Fibroblast of pulmonary artery (primary cell): Measurements from ENCODE around the gene FYB1.

Experiments
- DNase-seq: peaks from one replicate; pipeline ENCODE4 v3.0.0-alpha.2; 2010; ENCODE audit warnings: low read depth
- H3K4me3 ChIP-seq: replicated peaks from 2 replicates; pipeline ENCODE4 v1.5.1; 2011; ENCODE audit warnings: low read depth, mild to moderate bottlenecking, control low read depth, low read length, moderate library complexity
- TF ChIP-seq, protein P1 (sequence below): IDR thresholded peaks from 2 replicates; pipeline ENCODE4 v1.5.1; 2011; ENCODE audit warnings: mild to moderate bottlenecking, control low read depth, low read length, inconsistent platforms; ENCODE audit errors: missing control alignments

Gene FYB1

DNA sequence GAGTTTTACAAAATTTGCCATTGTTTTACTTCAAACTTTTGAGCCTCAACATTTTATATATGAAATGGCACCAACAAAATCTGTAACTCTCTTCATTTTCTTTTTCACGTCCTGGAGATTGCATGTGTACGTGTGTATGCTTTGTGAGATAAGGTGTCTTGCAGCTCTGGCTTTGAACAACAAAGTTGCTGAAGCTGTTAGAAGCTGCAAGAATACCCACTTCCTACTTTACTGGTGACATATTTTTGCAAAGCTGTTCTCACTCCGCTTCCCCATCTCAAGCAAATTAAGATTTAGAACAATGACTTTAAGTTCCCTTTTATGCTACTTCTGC is 41.8 kb downstream of the FYB1 start:
- no peak overlapping the region for H3K4me3 ChIP-seq
- TF ChIP-seq, protein P1, sequence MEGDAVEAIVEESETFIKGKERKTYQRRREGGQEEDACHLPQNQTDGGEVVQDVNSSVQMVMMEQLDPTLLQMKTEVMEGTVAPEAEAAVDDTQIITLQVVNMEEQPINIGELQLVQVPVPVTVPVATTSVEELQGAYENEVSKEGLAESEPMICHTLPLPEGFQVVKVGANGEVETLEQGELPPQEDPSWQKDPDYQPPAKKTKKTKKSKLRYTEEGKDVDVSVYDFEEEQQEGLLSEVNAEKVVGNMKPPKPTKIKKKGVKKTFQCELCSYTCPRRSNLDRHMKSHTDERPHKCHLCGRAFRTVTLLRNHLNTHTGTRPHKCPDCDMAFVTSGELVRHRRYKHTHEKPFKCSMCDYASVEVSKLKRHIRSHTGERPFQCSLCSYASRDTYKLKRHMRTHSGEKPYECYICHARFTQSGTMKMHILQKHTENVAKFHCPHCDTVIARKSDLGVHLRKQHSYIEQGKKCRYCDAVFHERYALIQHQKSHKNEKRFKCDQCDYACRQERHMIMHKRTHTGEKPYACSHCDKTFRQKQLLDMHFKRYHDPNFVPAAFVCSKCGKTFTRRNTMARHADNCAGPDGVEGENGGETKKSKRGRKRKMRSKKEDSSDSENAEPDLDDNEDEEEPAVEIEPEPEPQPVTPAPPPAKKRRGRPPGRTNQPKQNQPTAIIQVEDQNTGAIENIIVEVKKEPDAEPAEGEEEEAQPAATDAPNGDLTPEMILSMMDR: no peak
- no peak for DNase-seq

- DNase-seq: no peak
- TF ChIP-seq, protein P1: no peak
- no peak overlapping the region for H3K4me3 ChIP-seq
These were observed 42.4 kb downstream of the FYB1 start for GRCh38 chr5:39176759-39177630.

DNA sequence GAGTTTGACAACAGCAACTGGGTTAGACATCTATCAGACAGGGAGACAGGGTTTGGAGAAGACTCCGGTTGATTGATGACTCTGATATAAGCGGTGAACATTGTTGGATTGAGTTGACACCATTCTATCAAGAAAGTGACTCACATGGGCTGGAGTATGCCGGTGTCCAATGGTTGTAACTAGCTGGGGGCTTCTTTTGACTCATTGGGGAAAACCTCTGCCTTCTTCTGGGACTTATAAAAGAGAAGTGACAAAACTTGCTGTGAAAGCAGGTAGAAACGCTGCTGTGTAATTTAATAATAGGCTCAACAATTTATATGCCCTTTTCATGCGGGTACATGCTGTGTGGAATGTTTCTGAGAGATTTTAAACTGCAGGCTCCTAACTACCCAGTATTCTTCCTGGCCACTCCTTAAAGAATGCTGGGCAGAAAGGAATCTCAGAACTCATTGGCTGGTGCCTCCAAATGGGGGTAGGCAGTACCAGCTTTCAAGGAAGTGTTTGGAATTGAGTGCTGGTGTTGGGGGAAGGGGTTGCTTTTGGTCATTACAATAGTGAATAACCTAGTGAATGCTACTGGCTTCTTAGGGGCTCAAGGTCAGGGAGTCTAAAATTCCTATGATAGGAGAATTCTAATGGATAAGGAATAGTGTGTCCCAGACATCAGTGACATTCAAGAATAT is 43.9 kb downstream of the FYB1 start:
- no peak overlapping the region for H3K4me3 ChIP-seq
- no peak for DNase-seq
- TF ChIP-seq, protein P1: no peak

GRCh38 chr5:39173069-39173468 is 46.3 kb downstream of the FYB1 start:
- no peak for DNase-seq
- H3K4me3 ChIP-seq: no peak overlapping the region
- TF ChIP-seq, protein P1: no peak

DNA sequence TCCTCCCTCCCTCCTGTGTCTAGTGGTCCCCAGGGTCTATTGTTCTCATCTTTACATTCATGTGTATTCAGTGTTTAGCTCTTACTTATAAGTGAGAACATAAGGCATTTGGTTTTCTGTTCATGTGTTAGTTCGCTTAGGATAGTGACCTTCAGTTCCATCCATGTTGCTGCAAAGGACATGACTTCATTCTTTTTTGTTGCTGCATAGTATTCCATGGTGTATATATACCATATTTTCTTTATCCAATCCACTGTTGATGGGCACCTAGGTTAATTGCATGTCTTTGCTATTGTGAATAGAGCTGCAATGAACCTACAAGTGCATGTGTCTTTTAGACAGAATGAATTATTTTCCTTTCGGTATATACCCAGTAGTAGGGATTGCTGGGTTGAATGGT is 46.8 kb downstream of the FYB1 start:
- TF ChIP-seq, protein P1: no peak
- no peak for DNase-seq
- H3K4me3 ChIP-seq: no peak overlapping the region

DNA sequence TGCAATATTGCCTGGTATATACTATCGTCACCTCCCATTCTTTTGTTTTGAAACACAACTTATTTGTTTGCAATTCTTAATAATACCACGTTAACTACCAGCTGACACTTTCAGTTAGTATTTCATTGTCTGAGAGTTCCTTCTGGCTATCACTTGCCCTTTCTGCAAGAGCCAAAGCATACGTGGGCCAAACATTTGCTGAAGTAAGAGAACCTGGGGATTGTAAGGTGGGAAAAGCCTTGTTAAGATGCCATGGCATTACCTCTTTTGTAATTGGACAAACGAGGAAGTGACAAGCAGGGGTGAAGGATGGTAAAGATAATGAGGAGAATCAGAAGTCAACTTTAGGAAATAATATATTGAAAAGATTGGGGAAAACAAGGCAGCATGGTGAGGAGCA is 47.7 kb downstream of the FYB1 start:
- DNase-seq: no peak
- H3K4me3 ChIP-seq: no peak overlapping the region
- TF ChIP-seq, protein P1: no peak
